RWPE2 (cell line): Measurements from ENCODE around the gene HIC2.
"Not testable (repeated sequence)": the region's sequence is repeated elsewhere in the genome, so short reads cannot be mapped to it uniquely, and the experiment has no call there.

Experiments
- ATAC-seq: fragments of 200-7000 bp; cut with Tn5 transposase; 3 replicates; pipeline ENCODE4 v1.9.1; 2021; ENCODE audit warnings: low read depth
- DNase-seq: peaks from one replicate; pipeline ENCODE4 v3.0.0-alpha.2; 2020; ENCODE audit warnings: low spot score
- H3K27ac ChIP-seq: fragments of 450-650 bp; 2 replicates; pipeline ENCODE4 v1.5.1; 2017; ENCODE audit warnings: mild to moderate bottlenecking; ENCODE audit not compliant: poor library complexity, severe bottlenecking
- H3K27me3 ChIP-seq: fragments of 250-450 bp; sonication (Bioruptor Pico); 2 replicates; pipeline ENCODE4 v1.5.1; 2021; ENCODE audit warnings: mild to moderate bottlenecking, moderate library complexity; ENCODE audit not compliant: insufficient read depth, poor library complexity, severe bottlenecking
- H3K36me3 ChIP-seq: fragments of 250-450 bp; sonication (Bioruptor Pico); 2 replicates; pipeline ENCODE4 v1.5.1; 2020; ENCODE audit warnings: low read depth, mild to moderate bottlenecking, moderate library complexity
- H3K4me1 ChIP-seq: fragments of 250-450 bp; sonication (Bioruptor Pico); 2 replicates; pipeline ENCODE4 v1.5.1; 2021; ENCODE audit warnings: mild to moderate bottlenecking, moderate library complexity; ENCODE audit not compliant: insufficient read depth, poor library complexity, severe bottlenecking
- H3K4me3 ChIP-seq: fragments of 250-450 bp; sonication (Bioruptor Pico); 2 replicates; pipeline ENCODE4 v1.5.1; 2021; ENCODE audit warnings: mild to moderate bottlenecking, moderate library complexity; ENCODE audit not compliant: severe bottlenecking
- H3K9me3 ChIP-seq: fragments of 250-450 bp; sonication (Bioruptor Pico); 2 replicates; pipeline ENCODE4 v1.5.1; 2021; ENCODE audit warnings: mild to moderate bottlenecking, moderate library complexity; ENCODE audit not compliant: severe bottlenecking
- CTCF ChIP-seq: fragments of 450-650 bp; IDR thresholded peaks from one replicate; pipeline ENCODE4 v1.5.1; 2017; ENCODE audit warnings: mild to moderate bottlenecking, moderate library complexity; ENCODE audit not compliant: poor library complexity, severe bottlenecking

HIC2 gene

GRCh38 chr22:21450858-21451353, 33.7 kb downstream of the HIC2 start:
- H3K36me3 ChIP-seq = no peaks in the 10 kb centered on the region
- H3K4me3 ChIP-seq = no peak overlapping the region
- no peaks in the 10 kb centered on the region for H3K27me3 ChIP-seq
- H3K9me3 ChIP-seq = no peaks in the 10 kb centered on the region
- no peaks in the 10 kb centered on the region for H3K4me1 ChIP-seq
- H3K27ac ChIP-seq = no peak overlapping the region
- DNase-seq (peak; percentile 20), ATAC-seq (no peak)
- no peak for TF ChIP-seq CTCF

- no peaks in the 10 kb centered on the region for H3K36me3 ChIP-seq
- H3K4me1 ChIP-seq = no peaks in the 10 kb centered on the region
- DNase-seq (peak; percentile 29), ATAC-seq (no peak)
- H3K27me3 ChIP-seq = no peaks in the 10 kb centered on the region
- no peaks in the 10 kb centered on the region for H3K9me3 ChIP-seq
- H3K4me3 ChIP-seq = no peak overlapping the region
- TF ChIP-seq CTCF = no peak
- no peak overlapping the region for H3K27ac ChIP-seq
Observed at GRCh38 chr22:21451545-21452520, 34.7 kb downstream of the HIC2 start.

GRCh38 chr22:21452666-21453065, 35.5 kb downstream of the HIC2 start:
- H3K4me1 ChIP-seq, H3K4me3 ChIP-seq, H3K27ac ChIP-seq, ATAC-seq, H3K9me3 ChIP-seq, H3K27me3 ChIP-seq, H3K36me3 ChIP-seq: not testable (repeated sequence)
- DNase-seq = peak; percentile 19

- H3K9me3 ChIP-seq, H3K36me3 ChIP-seq, H3K4me3 ChIP-seq, H3K27ac ChIP-seq, ATAC-seq, DNase-seq, H3K4me1 ChIP-seq, H3K27me3 ChIP-seq: not testable (repeated sequence)
Observed at GRCh38 chr22:21454998-21455333, 37.8 kb downstream of the HIC2 start.

- DNase-seq (peak; percentile 33), ATAC-seq (no peak)
- Histone ChIP-seq H3K4me3 (no peak overlapping the region), H3K36me3 (no peaks in the 10 kb centered on the region), H3K27ac (no peak overlapping the region), H3K27me3 (no peaks in the 10 kb centered on the region), H3K4me1 (no peaks in the 10 kb centered on the region), H3K9me3 (no peaks in the 10 kb centered on the region)
- TF ChIP-seq CTCF = no peak
Observed at GRCh38 chr22:21455334-21456089, 38.3 kb downstream of the HIC2 start.
